GM12878 (cell line): ENCODE measurements around the gene GDPD1. TPM values are rescaled to one million over a fixed set of nuclear protein-coding genes. Genes with fewer than 3 reads are reported as not detected.
"Not testable (repeated sequence)": the region's sequence is repeated elsewhere in the genome, so short reads cannot be mapped to it uniquely, and the experiment has no call there.

Source experiments
- ATAC-seq: fragments of 200-7000 bp; cut with Tn5 transposase; 3 replicates; pipeline ENCODE4 v1.9.1; 2020; ENCODE audit warnings: mild to moderate bottlenecking, moderate library complexity
- BruUV-seq: library from RNA; stranded (reverse); fragments of 400-500 nt; replicated peaks from 2 replicates; lab custom pipeline; 2021; lab: Mats Ljungman, UMichigan
- CTCF ChIA-PET: fragments of 300-600 bp; sonication (Branson Sonifier 250); formaldehyde crosslinking; extraction: SDS; loops from one replicate; lab custom pipeline; 2021; ENCODE audit warnings: inconsistent platforms; lab: Yijun Ruan, JAX
- POLR2A ChIA-PET: fragments of 350-600 bp; formaldehyde crosslinking; extraction: SDS; loops from one replicate; lab custom pipeline; 2021; ENCODE audit warnings: inconsistent platforms; lab: Charles Lee
- RAD21 ChIA-PET: fragments of 300-600 bp; sonication (Branson Sonifier 250); formaldehyde crosslinking; loops from one replicate; lab custom pipeline; 2023; ENCODE audit warnings: antibody characterized with exemption; ENCODE audit not compliant: unreplicated experiment; lab: Charles Lee
- SMC1A ChIA-PET: fragments of 300-600 bp; sonication (Branson Sonifier 250); formaldehyde crosslinking; loops from one replicate; lab custom pipeline; 2023; ENCODE audit not compliant: unreplicated experiment, uncharacterized antibody; lab: Charles Lee
- DNase-seq: peaks from one replicate; pipeline ENCODE4 v3.0.0-alpha.2; 2011; ENCODE audit warnings: low read depth, low spot score
- FAIRE-seq: peaks from 3 replicates; lab custom pipeline; 2011; peaks lifted over from hg19 to GRCh38; lab: Jason Lieb, UNC
- H2AFZ ChIP-seq: 2 replicates; pipeline ENCODE4 v1.6.0; 2011; ENCODE audit warnings: low read depth, low read length, control low read depth; ENCODE audit not compliant: control insufficient read depth
- H3K27ac ChIP-seq: 2 replicates; pipeline ENCODE4 v1.5.1; 2011; ENCODE audit warnings: control low read depth; ENCODE audit not compliant: control insufficient read depth, insufficient read depth
- H3K27me3 ChIP-seq, 2 experiments: replicated peaks in 1 of 2; 2 replicates each; pipeline versions ENCODE4 v1.6.0 to v1.6.1; 2011; ENCODE audit warnings: low read length in 1 of 2; ENCODE audit not compliant: control insufficient read depth in 2 of 2, insufficient read depth in 2 of 2
- H3K36me3 ChIP-seq, 2 experiments: 2 replicates each; pipeline ENCODE4 v1.5.1; 2011; ENCODE audit warnings: low read length in 1 of 2; ENCODE audit not compliant: control insufficient read depth in 2 of 2, insufficient read depth in 2 of 2
- H3K4me1 ChIP-seq: 2 replicates; pipeline ENCODE4 v1.6.1; 2011; ENCODE audit warnings: mild to moderate bottlenecking, low read length, moderate library complexity, mixed read lengths; ENCODE audit not compliant: control insufficient read depth, insufficient read depth
- H3K4me2 ChIP-seq: 2 replicates; pipeline ENCODE4 v1.6.0; 2011; ENCODE audit warnings: control low read depth; ENCODE audit not compliant: control insufficient read depth, insufficient read depth
- H3K4me3 ChIP-seq: fragments of 200-600 bp; sonication (generic); 2 replicates; pipeline ENCODE4 v1.5.1; 2016
- H3K79me2 ChIP-seq: 2 replicates; pipeline ENCODE4 v1.6.0; 2011; ENCODE audit warnings: low read length; ENCODE audit not compliant: control insufficient read depth, insufficient read depth
- H3K9ac ChIP-seq: 2 replicates; pipeline ENCODE4 v1.8.0; 2011; ENCODE audit warnings: low read length, control low read depth, mixed read lengths; ENCODE audit not compliant: control insufficient read depth, insufficient read depth
- H3K9me3 ChIP-seq: replicated peaks from 3 replicates; pipeline ENCODE4 v1.5.1; 2011; ENCODE audit warnings: mild to moderate bottlenecking, low read length; ENCODE audit not compliant: control insufficient read depth, insufficient read depth
- H4K20me1 ChIP-seq: 2 replicates; pipeline ENCODE4 v1.6.0; 2011; ENCODE audit not compliant: control insufficient read depth, insufficient read depth
- BRCA1 ChIP-seq: IDR thresholded peaks from 2 replicates; pipeline ENCODE4 v1.6.1; 2011; ENCODE audit warnings: low read depth, low read length, improper control_type of control experiment
- NFIC ChIP-seq: IDR thresholded peaks from 2 replicates; pipeline ENCODE4 v1.6.1; 2012; ENCODE audit warnings: low read depth, mild to moderate bottlenecking, inconsistent platforms, low read length, moderate library complexity
- NRF1 ChIP-seq: conservative IDR thresholded peaks from 2 replicates; pipeline ENCODE4 v1.6.1; 2011; ENCODE audit warnings: mild to moderate bottlenecking, low read depth, low read length, improper control_type of control experiment
- WGBS: methylation state at CpG from one replicate; pipeline ENCODE4 v1.1.6; 2016; ENCODE audit warnings: low lambda C conversion rate; ENCODE audit not compliant: insufficient replicate concordance, insufficient coverage; ENCODE audit errors: missing lambda C conversion rate; 5-methylcytosine and 5-hydroxymethylcytosine counted together
- in situ Hi-C: fragments of 300-500 bp; cut with MboI; formaldehyde crosslinking; loops from 9 replicates; pipeline ENCODE4 v1.14.3; 2018; ENCODE audit warnings: mixed read lengths
- intact Hi-C: fragments of 100-400 bp; cut with micrococcal nuclease; formaldehyde crosslinking; loops from one replicate; pipeline ENCODE4 v1.14.2; 2022; ENCODE audit not compliant: unreplicated experiment
- polyA plus RNA-seq, 11 experiments: library from polyadenylated mRNA; depleted of rRNA in 4 of 11; unstranded in 6 of 11; stranded (reverse) in 5 of 11; fragments of >200 nt; fragmentation: Nextera tagmentation in 4 of 11; fragmentation: Illumina TruSeq in 1 of 11; extraction: Ambion mirVana in 4 of 11; extraction: Trizol in 1 of 11; gene quantifications; 1 replicate in 1 of 11; 2 replicates in 10 of 11; pipeline versions ENCODE4 v1.2.1 to v1.2.3, GENCODE V29; 2011 to 2016; ENCODE audit warnings: inconsistent platforms in 2 of 11, missing spikeins in 2 of 11, low read depth in 1 of 11
- total RNA-seq, 4 experiments: library from RNA; depleted of rRNA in 3 of 4; stranded (reverse); fragments of >200 nt in 3 of 4; fragmentation: Illumina TruSeq in 1 of 4; extraction: Trizol in 1 of 4; gene quantifications; 2 replicates each; pipeline versions ENCODE4 v1.2.1 to v1.2.3, GENCODE V29; 2013 to 2021

The GDPD1 gene
- total and polyA plus RNA-seq, 10 of the 15 experiments (the other 5 are each of a cell fraction or from before 2014, with no cell fraction given) = 0.18 to 1.6 (median 0.69) TPM

GRCh38 chr17:59178266-59178985 lies 41.9 kb upstream of the GDPD1 start:
- Histone ChIP-seq H4K20me1 (no peaks in the 10 kb centered on the region), H3K36me3 (peaks cover 6 to 10% of the 10 kb centered on the region in 2 experiments), H3K9me3 (no peaks in the 10 kb centered on the region), H3K27me3 (no peaks in the 10 kb centered on the region), H3K27ac (no peak overlapping the region), H3K4me2 (no peak overlapping the region), H3K4me1 (no peaks in the 10 kb centered on the region), H3K4me3 (no peak overlapping the region), H3K79me2 (no peaks in the 10 kb centered on the region), H2AFZ (no peak overlapping the region), H3K9ac (no peak overlapping the region)
- ChIA-PET CTCF (interaction anchor here (0.6 kb wide), 1 partner anchor 25 kb away, joined by 4 read pairs; no protein-coding TSS in a partner anchor), SMC1A (interaction anchor here (1.6 kb wide), 1 partner anchor 12 kb away, joined by 4 read pairs; no protein-coding TSS in a partner anchor), RAD21 (no interaction called here), POLR2A (interaction anchor here (1.7 kb wide), 1 partner anchor 12 kb away, joined by 4 read pairs; no protein-coding TSS in a partner anchor)
- in situ Hi-C loops (no loop called here), intact Hi-C loops (no loop called here)
- no TSS peak for BruUV-seq
- no peak for ATAC-seq
- WGBS = 70% methylated on average over 7 of the region's 7 CpGs
- no peak for FAIRE-seq
- DNase-seq = no peak
- no peak for TF ChIP-seq BRCA1
- TF ChIP-seq NRF1 = no peak
- no peak for TF ChIP-seq NFIC

- H3K4me2 ChIP-seq, H3K79me2 ChIP-seq, H3K36me3 ChIP-seq, in situ Hi-C loops, H4K20me1 ChIP-seq, H3K4me3 ChIP-seq, H3K9me3 ChIP-seq, RAD21 ChIA-PET, H3K27me3 ChIP-seq, H3K4me1 ChIP-seq, CTCF ChIA-PET, POLR2A ChIA-PET, SMC1A ChIA-PET, ATAC-seq, BruUV-seq, FAIRE-seq, H3K27ac ChIP-seq, DNase-seq, H2AFZ ChIP-seq, intact Hi-C loops, H3K9ac ChIP-seq: not testable (repeated sequence)
- 96% methylated on average over 10 of the region's 11 CpGs for WGBS
Observed at GRCh38 chr17:59179601-59180000, 40.7 kb upstream of the GDPD1 start.
